ENCODE data around the gene SNX24.

GRCh38 chr5:122959740-122960445 lies 114.5 kb downstream of the SNX24 start:
- no peak for TF ChIP-seq CTCF (IDR thresholded peaks at IDR 0.05)
- TF ChIP-seq EP300 (IDR thresholded peaks at IDR 0.05) = no peak

Measured in esophagus muscularis mucosa (tissue), 3 donors.